ENCODE results near the gene AIPL1. TPM values are rescaled to one million over a fixed set of nuclear protein-coding genes. Genes with fewer than 3 reads are reported as not detected.

AIPL1 gene
- total and polyA plus RNA-seq, 9 donors: 0.05 TPM; not detected in 8

DNA sequence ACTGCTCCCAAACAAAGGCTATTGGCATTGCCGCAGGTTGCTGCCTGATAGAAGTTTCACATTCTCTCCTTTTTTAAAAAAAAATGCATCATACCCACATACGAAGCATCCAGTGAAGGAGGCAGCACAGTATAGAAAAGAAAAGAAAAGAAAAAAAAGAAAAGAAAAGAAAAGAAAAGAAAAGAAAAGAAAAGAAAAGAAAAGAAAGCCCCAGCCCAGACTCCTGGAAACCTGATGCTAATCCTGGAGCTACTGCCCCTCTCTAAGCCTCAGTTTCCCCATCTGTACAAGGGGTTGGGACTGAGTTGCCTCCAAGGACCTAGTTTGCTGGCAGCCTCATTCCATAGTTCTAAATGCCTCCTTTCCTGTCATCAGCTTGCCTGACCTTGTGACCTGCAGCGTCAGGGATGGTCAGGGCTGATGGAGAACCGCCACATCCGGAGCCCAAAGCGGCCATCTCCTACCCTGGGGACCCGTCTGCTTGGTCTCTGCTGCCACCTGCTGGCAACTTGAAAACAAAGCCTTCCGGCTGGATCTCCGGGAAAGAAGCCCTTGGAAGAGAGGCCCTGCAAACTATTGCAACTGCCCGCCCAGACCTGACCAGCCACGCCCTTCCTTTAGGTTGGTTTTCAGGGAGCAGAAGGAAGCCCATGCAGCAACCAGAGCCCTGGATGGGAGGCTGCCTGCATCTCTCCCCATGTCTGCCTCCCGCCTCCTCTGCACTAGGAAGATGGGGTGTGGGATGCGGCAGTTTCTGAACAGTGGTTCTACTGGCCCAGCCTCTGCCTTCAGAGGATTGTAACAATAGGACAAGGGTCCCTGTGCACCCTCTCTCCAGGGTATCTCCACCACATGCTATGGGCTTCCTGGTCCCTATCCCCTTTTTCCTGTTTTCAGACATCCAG, 13.0 kb downstream of the AIPL1 start:
- H3K27me3 ChIP-seq (ENCODE audit: control insufficient read depth, insufficient read depth, low read length): peaks cover 9% of the 10 kb centered on the region
- peak; percentile 75 for DNase-seq
- H3K9me3 ChIP-seq (replicated peaks; ENCODE audit: control insufficient read depth, low read depth, low read length): no peaks in the 10 kb centered on the region
- H3K36me3 ChIP-seq (ENCODE audit: control insufficient read depth, insufficient read depth, low read length): no peaks in the 10 kb centered on the region
- H3K27ac ChIP-seq (ENCODE audit: low read length): no peak overlapping the region
- H3K4me1 ChIP-seq (ENCODE audit: control insufficient read depth, insufficient read depth, low read length): peaks cover 3% of the 10 kb centered on the region
- H3K4me3 ChIP-seq (ENCODE audit: low read length): no peak overlapping the region
- WGBS (ENCODE audit: insufficient coverage): 18% methylated on average over 10 of the region's 13 CpGs

DNA sequence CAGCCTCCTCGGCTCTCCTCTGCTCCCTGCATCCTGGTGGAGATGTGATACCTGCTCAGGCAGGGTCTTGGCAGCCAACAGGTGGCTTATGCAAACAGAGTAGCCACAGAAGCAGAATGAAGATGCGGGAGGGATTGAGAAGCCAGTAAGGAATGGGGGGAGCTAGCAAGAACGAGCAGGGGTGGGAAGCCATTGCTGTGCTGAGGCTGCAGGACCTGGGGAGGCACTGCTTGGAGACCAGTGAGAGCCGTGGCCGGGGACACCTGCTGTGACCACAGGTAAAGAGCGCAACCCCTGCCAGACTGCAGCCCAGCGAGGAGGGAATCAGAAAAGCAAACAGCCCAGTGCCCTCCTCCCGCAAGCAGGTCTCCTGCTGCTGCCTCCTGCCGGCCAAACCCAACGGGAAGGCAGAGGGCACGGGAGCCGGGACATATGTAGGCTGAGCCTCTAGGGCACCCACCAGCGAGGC, 14.7 kb downstream of the AIPL1 start:
- Histone ChIP-seq H3K27ac (ENCODE audit: low read length) (no peak overlapping the region), H3K36me3 (ENCODE audit: control insufficient read depth, insufficient read depth, low read length) (no peaks in the 10 kb centered on the region), H3K4me3 (ENCODE audit: low read length) (no peak overlapping the region), H3K4me1 (ENCODE audit: control insufficient read depth, insufficient read depth, low read length) (peaks cover 3% of the 10 kb centered on the region), H3K9me3 (replicated peaks; ENCODE audit: control insufficient read depth, low read depth, low read length) (no peaks in the 10 kb centered on the region), H3K27me3 (ENCODE audit: control insufficient read depth, insufficient read depth, low read length) (peaks cover 8% of the 10 kb centered on the region)
- WGBS (ENCODE audit: insufficient coverage): 11% methylated on average over 12 of the region's 13 CpGs
- no peak for DNase-seq

DNA sequence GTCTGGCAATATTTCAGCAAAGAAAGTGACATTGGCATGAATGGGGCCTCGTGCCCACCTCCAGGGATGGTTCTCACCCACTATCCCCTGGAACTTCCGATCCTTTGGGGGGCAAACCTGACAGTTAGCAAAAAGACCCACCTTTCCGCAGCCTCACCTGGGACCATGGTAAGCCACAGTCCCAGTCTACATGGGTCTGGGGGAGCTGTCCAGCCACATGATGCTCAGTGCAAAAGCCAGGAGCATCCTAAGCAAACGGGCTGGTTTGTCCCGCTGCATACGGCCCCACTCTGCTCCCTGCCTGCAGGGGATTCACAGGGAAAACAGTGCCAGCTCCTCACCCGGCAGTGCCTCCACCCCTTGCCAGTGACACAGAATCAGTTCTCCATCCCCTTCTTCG, 19.3 kb downstream of the AIPL1 start:
- 67% methylated on average over 8 of the region's 8 CpGs for WGBS (ENCODE audit: insufficient coverage)
- DNase-seq: no peak
- peaks cover 3% of the 10 kb centered on the region for H3K27me3 ChIP-seq (ENCODE audit: control insufficient read depth, insufficient read depth, low read length)
- H3K4me3 ChIP-seq (ENCODE audit: low read length): no peak overlapping the region
- no peak overlapping the region for H3K27ac ChIP-seq (ENCODE audit: low read length)
- peaks cover 3% of the 10 kb centered on the region for H3K4me1 ChIP-seq (ENCODE audit: control insufficient read depth, insufficient read depth, low read length)
- no peaks in the 10 kb centered on the region for H3K36me3 ChIP-seq (ENCODE audit: control insufficient read depth, insufficient read depth, low read length)
- H3K9me3 ChIP-seq (replicated peaks; ENCODE audit: control insufficient read depth, low read depth, low read length): no peaks in the 10 kb centered on the region

DNA sequence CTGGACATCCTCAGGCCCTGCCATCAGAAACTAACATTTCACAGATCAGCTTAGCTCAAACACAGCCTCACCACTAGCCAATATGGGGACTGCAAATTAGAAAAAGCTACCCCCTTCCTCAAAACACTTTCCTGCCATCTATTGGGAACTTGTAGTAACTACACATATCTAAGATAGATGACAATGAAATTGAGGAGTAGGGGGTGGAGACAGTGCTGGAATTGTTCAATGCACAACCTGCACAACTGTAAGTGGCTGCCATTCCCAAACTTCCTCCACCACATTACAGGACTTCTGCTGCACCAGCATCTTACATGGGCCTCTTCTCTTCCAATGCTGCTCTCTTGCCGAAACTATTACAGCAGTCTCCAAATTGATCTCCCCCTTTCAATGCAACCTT, 21.9 kb downstream of the AIPL1 start:
- DNase-seq: peak; percentile 30
- WGBS (ENCODE audit: insufficient coverage): 100% methylated on average over 1 of the region's 1 CpG
- Histone ChIP-seq H3K27me3 (ENCODE audit: control insufficient read depth, insufficient read depth, low read length) (no peaks in the 10 kb centered on the region), H3K27ac (ENCODE audit: low read length) (no peak overlapping the region), H3K4me1 (ENCODE audit: control insufficient read depth, insufficient read depth, low read length) (peaks cover 7% of the 10 kb centered on the region), H3K9me3 (replicated peaks; ENCODE audit: control insufficient read depth, low read depth, low read length) (no peaks in the 10 kb centered on the region), H3K4me3 (ENCODE audit: low read length) (no peak overlapping the region), H3K36me3 (ENCODE audit: control insufficient read depth, insufficient read depth, low read length) (no peaks in the 10 kb centered on the region)

DNA sequence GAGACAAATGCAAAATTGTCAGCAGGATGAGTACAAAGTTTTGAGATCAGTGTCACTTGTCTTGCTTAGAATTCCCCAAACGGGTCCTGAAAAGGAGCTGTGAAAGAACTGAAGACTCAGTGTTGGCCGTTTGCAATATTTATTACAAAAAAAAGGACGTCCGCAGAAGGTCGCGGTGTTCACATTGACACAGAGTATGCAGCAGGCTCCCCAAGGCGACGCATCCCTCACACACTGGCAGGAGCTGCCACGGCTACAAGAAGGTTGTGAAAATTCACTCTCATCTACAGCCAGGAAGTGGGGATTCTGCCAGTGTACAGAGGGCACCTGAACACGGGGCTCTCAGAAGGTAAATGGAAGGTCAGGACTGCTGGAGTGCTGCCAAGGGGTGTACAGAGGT, 26.2 kb downstream of the AIPL1 start:
- WGBS (ENCODE audit: insufficient coverage): 43% methylated on average over 1 of the region's 10 CpGs
- H3K4me3 ChIP-seq (ENCODE audit: low read length): no peak overlapping the region
- no peaks in the 10 kb centered on the region for H3K36me3 ChIP-seq (ENCODE audit: control insufficient read depth, insufficient read depth, low read length)
- no peaks in the 10 kb centered on the region for H3K27me3 ChIP-seq (ENCODE audit: control insufficient read depth, insufficient read depth, low read length)
- H3K4me1 ChIP-seq (ENCODE audit: control insufficient read depth, insufficient read depth, low read length): peaks cover 6% of the 10 kb centered on the region
- no peak for DNase-seq
- H3K9me3 ChIP-seq (replicated peaks; ENCODE audit: control insufficient read depth, low read depth, low read length): no peaks in the 10 kb centered on the region
- H3K27ac ChIP-seq (ENCODE audit: low read length): no peak overlapping the region

DNA sequence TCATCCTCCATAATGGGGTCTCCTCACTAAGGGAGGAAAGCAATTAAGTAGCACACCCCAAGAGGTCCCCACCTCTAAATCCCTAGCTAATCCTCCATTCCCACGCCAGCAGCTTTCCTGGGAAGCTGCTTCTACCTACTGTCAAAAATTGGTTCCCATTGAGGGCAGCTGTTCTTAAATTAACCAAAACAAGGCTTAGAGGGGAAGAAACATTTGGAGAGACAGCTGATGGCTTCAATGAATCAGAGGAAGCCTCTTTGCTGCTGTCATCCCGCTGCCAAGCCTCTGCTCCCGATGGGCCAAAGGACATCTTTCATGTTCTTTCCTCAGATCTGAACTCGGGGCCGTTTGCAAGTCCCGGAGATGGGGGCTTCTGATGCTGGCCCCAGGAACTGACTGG, 26.6 kb downstream of the AIPL1 start:
- Histone ChIP-seq H3K9me3 (replicated peaks; ENCODE audit: control insufficient read depth, low read depth, low read length) (no peaks in the 10 kb centered on the region), H3K36me3 (ENCODE audit: control insufficient read depth, insufficient read depth, low read length) (no peaks in the 10 kb centered on the region), H3K4me3 (ENCODE audit: low read length) (no peak overlapping the region), H3K27me3 (ENCODE audit: control insufficient read depth, insufficient read depth, low read length) (no peaks in the 10 kb centered on the region), H3K4me1 (ENCODE audit: control insufficient read depth, insufficient read depth, low read length) (peaks cover 6% of the 10 kb centered on the region), H3K27ac (ENCODE audit: low read length) (no peak overlapping the region)
- 66% methylated on average over 5 of the region's 6 CpGs for WGBS (ENCODE audit: insufficient coverage)
- DNase-seq: peak; percentile 46

DNA sequence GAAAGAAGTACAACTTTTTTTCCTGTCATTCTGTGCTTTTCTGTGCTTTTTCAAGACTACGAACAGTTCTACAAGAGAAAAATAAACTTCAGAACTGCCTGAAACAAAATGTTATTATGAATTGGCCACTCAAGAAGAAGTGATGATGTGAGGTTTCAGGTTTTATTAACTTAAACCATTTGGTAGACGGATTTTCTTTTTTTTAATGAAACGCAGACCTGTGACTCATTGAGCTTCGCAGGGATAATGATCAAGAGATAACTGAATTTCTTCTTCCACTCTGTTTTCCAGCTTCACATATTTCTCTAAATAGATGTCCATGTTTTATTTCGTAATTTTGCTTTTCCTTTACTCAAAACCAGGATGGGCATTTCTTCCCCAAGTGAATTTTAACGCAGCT, 32.7 kb downstream of the AIPL1 start:
- Histone ChIP-seq H3K27ac (ENCODE audit: low read length) (no peak overlapping the region), H3K4me3 (ENCODE audit: low read length) (no peak overlapping the region), H3K4me1 (ENCODE audit: control insufficient read depth, insufficient read depth, low read length) (no peaks in the 10 kb centered on the region), H3K36me3 (ENCODE audit: control insufficient read depth, insufficient read depth, low read length) (no peaks in the 10 kb centered on the region), H3K9me3 (replicated peaks; ENCODE audit: control insufficient read depth, low read depth, low read length) (no peaks in the 10 kb centered on the region), H3K27me3 (ENCODE audit: control insufficient read depth, insufficient read depth, low read length) (no peaks in the 10 kb centered on the region)
- WGBS (ENCODE audit: insufficient coverage): 79% methylated on average over 2 of the region's 6 CpGs
- DNase-seq: no peak

DNA sequence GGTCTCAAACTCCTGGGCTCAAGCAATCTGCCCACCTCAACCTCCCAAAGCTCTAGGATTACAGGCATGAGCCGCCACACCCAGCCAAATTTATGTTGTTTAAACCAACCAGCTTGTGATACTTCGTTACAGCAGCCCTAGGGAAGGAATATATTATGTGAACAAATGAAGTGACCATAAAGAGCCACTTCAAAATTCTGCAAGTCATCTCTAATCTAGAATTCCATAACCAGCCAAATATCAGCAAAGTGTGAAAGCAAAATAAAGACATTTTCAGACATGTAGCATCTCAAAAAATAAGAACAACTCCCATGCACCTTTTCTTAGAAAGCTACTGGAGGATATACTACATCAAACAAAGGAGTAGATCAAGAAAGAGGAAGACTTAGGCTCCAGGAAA, 36.0 kb downstream of the AIPL1 start:
- Histone ChIP-seq H3K27ac (ENCODE audit: low read length) (no peak overlapping the region), H3K36me3 (ENCODE audit: control insufficient read depth, insufficient read depth, low read length) (no peaks in the 10 kb centered on the region), H3K9me3 (replicated peaks; ENCODE audit: control insufficient read depth, low read depth, low read length) (no peaks in the 10 kb centered on the region), H3K4me1 (ENCODE audit: control insufficient read depth, insufficient read depth, low read length) (no peaks in the 10 kb centered on the region), H3K4me3 (ENCODE audit: low read length) (no peak overlapping the region), H3K27me3 (ENCODE audit: control insufficient read depth, insufficient read depth, low read length) (peaks cover 3% of the 10 kb centered on the region)
- WGBS (ENCODE audit: insufficient coverage): no CpG with 5 or more reads among the region's 2 CpGs
- DNase-seq: no peak

DNA sequence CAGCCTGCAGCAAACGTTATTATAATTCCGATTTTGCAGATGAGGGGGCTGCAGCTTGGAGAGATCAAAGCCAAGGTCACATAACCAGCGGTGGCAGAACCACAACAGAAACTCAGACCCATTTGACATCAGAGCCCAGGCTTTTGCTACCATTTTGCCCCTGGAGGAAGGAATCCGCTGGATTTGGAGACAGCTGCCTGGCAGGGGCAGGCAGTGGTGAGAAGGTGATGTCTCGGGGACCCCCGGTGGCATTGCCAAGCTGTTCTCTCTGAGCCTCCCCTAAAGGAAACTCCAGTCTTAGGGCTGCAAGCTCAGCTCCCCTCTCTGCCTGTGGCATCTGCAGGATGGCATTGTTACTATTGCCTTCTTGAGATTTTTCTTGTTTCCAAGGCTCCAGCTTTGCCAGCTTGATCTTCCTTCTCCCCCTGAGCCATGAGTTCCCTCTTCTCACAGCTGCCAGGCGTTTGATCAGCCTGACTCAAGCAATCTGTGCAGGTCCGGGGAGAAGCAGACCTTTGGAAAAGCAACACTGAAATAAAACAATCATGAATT, 40.8 kb downstream of the AIPL1 start:
- Histone ChIP-seq H3K36me3 (ENCODE audit: control insufficient read depth, insufficient read depth, low read length) (no peaks in the 10 kb centered on the region), H3K27me3 (ENCODE audit: control insufficient read depth, insufficient read depth, low read length) (peaks cover 5% of the 10 kb centered on the region), H3K9me3 (replicated peaks; ENCODE audit: control insufficient read depth, low read depth, low read length) (no peaks in the 10 kb centered on the region), H3K4me3 (ENCODE audit: low read length) (no peak overlapping the region), H3K27ac (ENCODE audit: low read length) (no peak overlapping the region), H3K4me1 (ENCODE audit: control insufficient read depth, insufficient read depth, low read length) (no peaks in the 10 kb centered on the region)
- DNase-seq: no peak
- WGBS (ENCODE audit: insufficient coverage): 57% methylated on average over 3 of the region's 8 CpGs

DNA sequence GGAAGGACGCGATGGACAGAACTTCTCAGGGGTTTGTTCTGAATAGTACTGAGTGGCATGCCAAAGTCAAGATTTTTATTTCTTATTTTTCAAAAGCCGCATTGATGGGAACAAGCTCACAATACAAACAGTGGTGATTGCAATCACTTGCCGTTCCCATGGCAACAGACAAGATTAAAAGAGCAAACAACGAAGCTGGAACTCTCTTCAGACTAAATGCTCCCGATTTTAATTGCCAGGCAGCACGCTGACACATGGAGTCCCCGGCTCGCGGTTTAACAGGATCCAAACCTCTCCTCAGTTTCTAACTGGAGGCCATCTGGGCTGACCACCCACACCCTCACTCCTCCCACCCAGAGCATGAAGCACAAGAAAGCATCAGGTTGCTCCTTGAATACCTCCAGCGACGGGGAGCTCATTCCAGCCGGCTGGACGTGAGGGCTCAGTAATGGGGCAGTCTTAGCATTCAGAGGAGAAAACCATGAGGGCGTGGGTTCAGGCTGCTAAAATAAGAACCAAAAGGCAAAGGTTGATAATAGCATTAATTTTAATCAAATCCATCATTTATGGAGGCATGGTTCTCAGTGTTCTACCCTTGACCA, 41.5 kb downstream of the AIPL1 start:
- H3K27me3 ChIP-seq (ENCODE audit: control insufficient read depth, insufficient read depth, low read length): peaks cover 5% of the 10 kb centered on the region
- no peak for DNase-seq
- no peaks in the 10 kb centered on the region for H3K4me1 ChIP-seq (ENCODE audit: control insufficient read depth, insufficient read depth, low read length)
- H3K36me3 ChIP-seq (ENCODE audit: control insufficient read depth, insufficient read depth, low read length): no peaks in the 10 kb centered on the region
- WGBS (ENCODE audit: insufficient coverage): 61% methylated on average over 12 of the region's 15 CpGs
- no peak overlapping the region for H3K27ac ChIP-seq (ENCODE audit: low read length)
- H3K4me3 ChIP-seq (ENCODE audit: low read length): no peak overlapping the region
- H3K9me3 ChIP-seq (replicated peaks; ENCODE audit: control insufficient read depth, low read depth, low read length): no peaks in the 10 kb centered on the region

Measured in muscle of leg (tissue), 11 donors.